PC-9 (cell line): ENCODE results near the gene ZNF774.

Experiments used
- CTCF ChIP-seq: fragments of 200-600 bp; sonication (generic); conservative IDR thresholded peaks from 2 replicates; pipeline ENCODE4 v1.6.1; 2017; ENCODE audit warnings: mixed run types, antibody characterized with exemption, mild to moderate bottlenecking, moderate library complexity
- EZH2 ChIP-seq: fragments of 200-600 bp; sonication (generic); IDR thresholded peaks from 2 replicates; pipeline ENCODE4 v1.8.0; 2017; ENCODE audit warnings: antibody characterized with exemption, low read depth

- TF ChIP-seq CTCF (no peak), EZH2 (no peak)
Measured at GRCh38 chr15:90407336-90407735, 55.3 kb downstream of the ZNF774 start.
